HG02840 (cell line): ENCODE data around the gene FOXF1.

Experiments
- ATAC-seq: cut with Tn5 transposase; IDR thresholded peaks from one replicate; pipeline ENCODE4 v1.9.1; 2021; ENCODE audit warnings: mild to moderate bottlenecking, moderate library complexity, moderate number of reproducible peaks; ENCODE audit not compliant: unreplicated experiment, low FRiP score

FOXF1 gene

GRCh38 chr16:86554599-86554916 is 44.2 kb downstream of the FOXF1 start:
- no peak for ATAC-seq

- peak; percentile 79 for ATAC-seq
Observed at GRCh38 chr16:86554917-86555703, 44.8 kb downstream of the FOXF1 start, which contains the start of gene MTHFSD. TSS of gene MTHFSD (minus strand) at chr16:86555235. CDS start at chr16:86555184, 51 bp downstream.

GRCh38 chr16:86555704-86556075 is 45.4 kb downstream of the FOXF1 start:
- no peak for ATAC-seq

GRCh38 chr16:86556576-86556975 is 46.2 kb downstream of the FOXF1 start:
- ATAC-seq = no peak

- no peak for ATAC-seq
Observed at GRCh38 chr16:86557587-86557986, 47.3 kb downstream of the FOXF1 start.

GRCh38 chr16:86558355-86559193 is 48.2 kb downstream of the FOXF1 start:
- no peak for ATAC-seq

- no peak for ATAC-seq
Observed at GRCh38 chr16:86559802-86560305, 49.5 kb downstream of the FOXF1 start.

GRCh38 chr16:86562356-86562755 is 52.0 kb downstream of the FOXF1 start:
- ATAC-seq = no peak

- ATAC-seq = no peak
Observed at GRCh38 chr16:86563469-86564345, 53.4 kb downstream of the FOXF1 start.
